Measurements from ENCODE around the gene LAMP5. TPM values are rescaled to one million over a fixed set of nuclear protein-coding genes. Genes with fewer than 3 reads are reported as not detected.
A peak's percentile ranks its signal among the peaks of the same experiment; 100 is the strongest.

The LAMP5 gene
- total and polyA plus RNA-seq, 4 donors = 0.16 to 0.75 (median 0.22) TPM

- no peaks in the 10 kb centered on the region for H3K36me3 ChIP-seq (ENCODE audit: control insufficient read depth in 1 of 2, insufficient read depth in 2 of 2, low read length in 1 of 2)
- H3K27me3 ChIP-seq (ENCODE audit: control insufficient read depth in 1 of 2, insufficient read depth in 2 of 2, low read length in 1 of 2) = no peaks in the 10 kb centered on the region
- intact Hi-C loops (cut with DNase I) = no loop called here
- no peaks in the 10 kb centered on the region for H3K4me1 ChIP-seq (ENCODE audit: control insufficient read depth in 1 of 2, insufficient read depth in 2 of 2, low read length in 2 of 2)
- peak in 1 of 2 donors; percentile 79 for DNase-seq
- H3K9me3 ChIP-seq (ENCODE audit: control insufficient read depth, low read length) = no peaks in the 10 kb centered on the region
- 6 to 9% methylated on average over 31 of the region's 31 CpGs for WGBS, 2 donors
- H3K27ac ChIP-seq (ENCODE audit: low read depth in 1 of 2, low read length in 2 of 2) = no peak overlapping the region
- H3K4me3 ChIP-seq (ENCODE audit: low read length in 2 of 2) = no peak overlapping the region
- ATAC-seq (ENCODE audit: low FRiP score) = peak; percentile 21
Measured at GRCh38 chr20:9506964-9507369, 7.4 kb upstream of the LAMP5 start.

- Histone ChIP-seq H3K9me3 (ENCODE audit: control insufficient read depth, low read length) (no peaks in the 10 kb centered on the region), H3K4me1 (ENCODE audit: control insufficient read depth in 1 of 2, insufficient read depth in 2 of 2, low read length in 2 of 2) (no peaks in the 10 kb centered on the region), H3K36me3 (ENCODE audit: control insufficient read depth in 1 of 2, insufficient read depth in 2 of 2, low read length in 1 of 2) (no peaks in the 10 kb centered on the region), H3K4me3 (ENCODE audit: low read length in 2 of 2) (no peak overlapping the region), H3K27ac (ENCODE audit: low read depth in 1 of 2, low read length in 2 of 2) (no peak overlapping the region), H3K27me3 (ENCODE audit: control insufficient read depth in 1 of 2, insufficient read depth in 2 of 2, low read length in 1 of 2) (no peaks in the 10 kb centered on the region)
- ATAC-seq (ENCODE audit: low FRiP score) (no peak), DNase-seq (no peak)
- intact Hi-C loops (cut with DNase I) = no loop called here
- WGBS, 2 donors = 21 to 29% methylated on average over 34 to 37 of the region's 37 CpGs
Measured at GRCh38 chr20:9507544-9508239, 6.7 kb upstream of the LAMP5 start.

GRCh38 chr20:9508240-9508661 is 6.1 kb upstream of the LAMP5 start:
- no peak overlapping the region for H3K27ac ChIP-seq (ENCODE audit: low read depth in 1 of 2, low read length in 2 of 2)
- intact Hi-C loops (cut with DNase I) = no loop called here
- WGBS, 2 donors = 6 to 12% methylated on average over 23 of the region's 23 CpGs
- H3K4me1 ChIP-seq (ENCODE audit: control insufficient read depth in 1 of 2, insufficient read depth in 2 of 2, low read length in 2 of 2) = no peaks in the 10 kb centered on the region
- no peaks in the 10 kb centered on the region for H3K27me3 ChIP-seq (ENCODE audit: control insufficient read depth in 1 of 2, insufficient read depth in 2 of 2, low read length in 1 of 2)
- no peaks in the 10 kb centered on the region for H3K36me3 ChIP-seq (ENCODE audit: control insufficient read depth in 1 of 2, insufficient read depth in 2 of 2, low read length in 1 of 2)
- DNase-seq (no peak), ATAC-seq (ENCODE audit: low FRiP score) (no peak)
- no peak overlapping the region for H3K4me3 ChIP-seq (ENCODE audit: low read length in 2 of 2)
- H3K9me3 ChIP-seq (ENCODE audit: control insufficient read depth, low read length) = no peaks in the 10 kb centered on the region

- no peaks in the 10 kb centered on the region for H3K4me1 ChIP-seq (ENCODE audit: control insufficient read depth in 1 of 2, insufficient read depth in 2 of 2, low read length in 2 of 2)
- no peak overlapping the region for H3K4me3 ChIP-seq (ENCODE audit: low read length in 2 of 2)
- no peaks in the 10 kb centered on the region for H3K9me3 ChIP-seq (ENCODE audit: control insufficient read depth, low read length)
- no peak overlapping the region for H3K27ac ChIP-seq (ENCODE audit: low read depth in 1 of 2, low read length in 2 of 2)
- ATAC-seq (ENCODE audit: low FRiP score) (no peak), DNase-seq (no peak)
- no peaks in the 10 kb centered on the region for H3K36me3 ChIP-seq (ENCODE audit: control insufficient read depth in 1 of 2, insufficient read depth in 2 of 2, low read length in 1 of 2)
- intact Hi-C loops (cut with DNase I) = no loop called here
- H3K27me3 ChIP-seq (ENCODE audit: control insufficient read depth in 1 of 2, insufficient read depth in 2 of 2, low read length in 1 of 2) = no peaks in the 10 kb centered on the region
- WGBS, 2 donors = 16 to 30% methylated on average over 30 of the region's 30 CpGs
Measured at GRCh38 chr20:9508696-9509178, 5.7 kb upstream of the LAMP5 start.

- ATAC-seq (ENCODE audit: low FRiP score) (no peak), DNase-seq (no peak)
- no peaks in the 10 kb centered on the region for H3K27me3 ChIP-seq (ENCODE audit: control insufficient read depth in 1 of 2, insufficient read depth in 2 of 2, low read length in 1 of 2)
- H3K36me3 ChIP-seq (ENCODE audit: control insufficient read depth in 1 of 2, insufficient read depth in 2 of 2, low read length in 1 of 2) = no peaks in the 10 kb centered on the region
- no peak overlapping the region for H3K4me3 ChIP-seq (ENCODE audit: low read length in 2 of 2)
- no peaks in the 10 kb centered on the region for H3K4me1 ChIP-seq (ENCODE audit: control insufficient read depth in 1 of 2, insufficient read depth in 2 of 2, low read length in 2 of 2)
- WGBS, 2 donors = 66 to 70% methylated on average over 4 of the region's 4 CpGs
- H3K27ac ChIP-seq (ENCODE audit: low read depth in 1 of 2, low read length in 2 of 2) = no peak overlapping the region
- intact Hi-C loops (cut with DNase I) = no loop called here
- H3K9me3 ChIP-seq (ENCODE audit: control insufficient read depth, low read length) = no peaks in the 10 kb centered on the region
Measured at GRCh38 chr20:9509246-9509645, 5.1 kb upstream of the LAMP5 start.

- no peak for DNase-seq
- H3K4me1 ChIP-seq (ENCODE audit: control insufficient read depth in 1 of 2, insufficient read depth in 2 of 2, low read length in 2 of 2) = no peaks in the 10 kb centered on the region
- ATAC-seq (ENCODE audit: low FRiP score) = no peak
- H3K4me3 ChIP-seq (ENCODE audit: low read length in 2 of 2) = no peak overlapping the region
- no peak overlapping the region for H3K27ac ChIP-seq (ENCODE audit: low read depth in 1 of 2, low read length in 2 of 2)
- H3K27me3 ChIP-seq (ENCODE audit: control insufficient read depth in 1 of 2, insufficient read depth in 2 of 2, low read length in 1 of 2) = no peaks in the 10 kb centered on the region
- 92 to 94% methylated on average over 5 of the region's 5 CpGs for WGBS, 2 donors
- H3K9me3 ChIP-seq (ENCODE audit: control insufficient read depth, low read length) = no peaks in the 10 kb centered on the region
- intact Hi-C loops (cut with DNase I) = no loop called here
- no peaks in the 10 kb centered on the region for H3K36me3 ChIP-seq (ENCODE audit: control insufficient read depth in 1 of 2, insufficient read depth in 2 of 2, low read length in 1 of 2)
Measured at GRCh38 chr20:9510911-9511310, 3.5 kb upstream of the LAMP5 start.

GRCh38 chr20:9514072-9514460 is 324 bp upstream of the LAMP5 start:
- no peak overlapping the region for H3K4me3 ChIP-seq (ENCODE audit: low read length in 2 of 2)
- ATAC-seq (ENCODE audit: low FRiP score) (no peak), DNase-seq (no peak)
- H3K9me3 ChIP-seq (ENCODE audit: control insufficient read depth, low read length) = no peaks in the 10 kb centered on the region
- H3K4me1 ChIP-seq (ENCODE audit: control insufficient read depth in 1 of 2, insufficient read depth in 2 of 2, low read length in 2 of 2) = no peaks in the 10 kb centered on the region
- 12 to 15% methylated on average over 9 of the region's 9 CpGs for WGBS, 2 donors
- H3K27ac ChIP-seq (ENCODE audit: low read depth in 1 of 2, low read length in 2 of 2) = no peak overlapping the region
- no peaks in the 10 kb centered on the region for H3K27me3 ChIP-seq (ENCODE audit: control insufficient read depth in 1 of 2, insufficient read depth in 2 of 2, low read length in 1 of 2)
- H3K36me3 ChIP-seq (ENCODE audit: control insufficient read depth in 1 of 2, insufficient read depth in 2 of 2, low read length in 1 of 2) = no peaks in the 10 kb centered on the region
- intact Hi-C loops (cut with DNase I) = no loop called here

- no peak for ATAC-seq (ENCODE audit: low FRiP score)
- DNase-seq = no peak
- intact Hi-C loops (cut with DNase I) = no loop called here
- no peaks in the 10 kb centered on the region for H3K36me3 ChIP-seq (ENCODE audit: control insufficient read depth in 1 of 2, insufficient read depth in 2 of 2, low read length in 1 of 2)
- H3K4me3 ChIP-seq (ENCODE audit: low read length in 2 of 2) = no peak overlapping the region
- no peak overlapping the region for H3K27ac ChIP-seq (ENCODE audit: low read depth in 1 of 2, low read length in 2 of 2)
- no peaks in the 10 kb centered on the region for H3K9me3 ChIP-seq (ENCODE audit: control insufficient read depth, low read length)
- H3K27me3 ChIP-seq (ENCODE audit: control insufficient read depth in 1 of 2, insufficient read depth in 2 of 2, low read length in 1 of 2) = no peaks in the 10 kb centered on the region
- WGBS, 2 donors = 2% methylated on average over 13 of the region's 13 CpGs
- H3K4me1 ChIP-seq (ENCODE audit: control insufficient read depth in 1 of 2, insufficient read depth in 2 of 2, low read length in 2 of 2) = no peaks in the 10 kb centered on the region
Measured at GRCh38 chr20:9515214-9515585, 810 bp downstream of the LAMP5 start.

- no peak overlapping the region for H3K4me3 ChIP-seq (ENCODE audit: low read length in 2 of 2)
- no peaks in the 10 kb centered on the region for H3K27me3 ChIP-seq (ENCODE audit: control insufficient read depth in 1 of 2, insufficient read depth in 2 of 2, low read length in 1 of 2)
- 1 to 2% methylated on average over 36 to 38 of the region's 38 CpGs for WGBS, 2 donors
Measured at GRCh38 chr20:9515741-9516233, 1.4 kb downstream of the LAMP5 start.

More at GRCh38 chr20:9515741-9516233, 1.4 kb downstream of the LAMP5 start:
- ATAC-seq (ENCODE audit: low FRiP score) (peak; percentile 14), DNase-seq (no peak)
- H3K36me3 ChIP-seq (ENCODE audit: control insufficient read depth in 1 of 2, insufficient read depth in 2 of 2, low read length in 1 of 2) = no peaks in the 10 kb centered on the region
- H3K4me1 ChIP-seq (ENCODE audit: control insufficient read depth in 1 of 2, insufficient read depth in 2 of 2, low read length in 2 of 2) = no peaks in the 10 kb centered on the region
- intact Hi-C loops (cut with DNase I) = no loop called here
- H3K9me3 ChIP-seq (ENCODE audit: control insufficient read depth, low read length) = no peaks in the 10 kb centered on the region
- H3K27ac ChIP-seq (ENCODE audit: low read depth in 1 of 2, low read length in 2 of 2) = no peak overlapping the region
